GM21360 (cell line): Measurements from ENCODE around the gene ACOD1.
"Not testable (repeated sequence)": the region's sequence is repeated elsewhere in the genome, so short reads cannot be mapped to it uniquely, and the experiment has no call there.

Experiments
- ATAC-seq: cut with Tn5 transposase; IDR thresholded peaks from one replicate; pipeline ENCODE4 v1.9.1; 2021; ENCODE audit warnings: mild to moderate bottlenecking, moderate library complexity; ENCODE audit not compliant: unreplicated experiment

The ACOD1 gene

GRCh38 chr13:76948149-76948548 lies at the start of gene ACOD1:
Gene ACOD1, plus strand, starts transcription at chr13:76948511. Its CDS starts 48 bp downstream, at chr13:76948559.
- no peak for ATAC-seq

GRCh38 chr13:76899066-76899465 lies 49.2 kb upstream of the ACOD1 start:
- ATAC-seq: not testable (repeated sequence)

- ATAC-seq: peak; percentile 94
Observed at GRCh38 chr13:76903544-76904162, 44.7 kb upstream of the ACOD1 start.

- no peak for ATAC-seq
Observed at GRCh38 chr13:76904507-76904906, 43.8 kb upstream of the ACOD1 start.

- ATAC-seq: no peak
Observed at GRCh38 chr13:76912476-76912875, 35.8 kb upstream of the ACOD1 start.

GRCh38 chr13:76913898-76914297 lies 34.4 kb upstream of the ACOD1 start:
- no peak for ATAC-seq

- ATAC-seq: no peak
Observed at GRCh38 chr13:76917095-76917494, 31.2 kb upstream of the ACOD1 start.

GRCh38 chr13:76917755-76918481 lies 30.4 kb upstream of the ACOD1 start:
- not testable (repeated sequence) for ATAC-seq

- ATAC-seq: no peak
Observed at GRCh38 chr13:76921516-76921915, 26.8 kb upstream of the ACOD1 start.

GRCh38 chr13:76925115-76925514 lies 23.2 kb upstream of the ACOD1 start:
- no peak for ATAC-seq

GRCh38 chr13:76927955-76928354 lies 20.4 kb upstream of the ACOD1 start:
- ATAC-seq: no peak

- no peak for ATAC-seq
Observed at GRCh38 chr13:76928456-76928855, 19.9 kb upstream of the ACOD1 start.

GRCh38 chr13:76929320-76929719 lies 19.0 kb upstream of the ACOD1 start:
- no peak for ATAC-seq

GRCh38 chr13:76929851-76930374 lies 18.4 kb upstream of the ACOD1 start:
- no peak for ATAC-seq

- ATAC-seq: no peak
Observed at GRCh38 chr13:76932076-76932475, 16.2 kb upstream of the ACOD1 start.

- no peak for ATAC-seq
Observed at GRCh38 chr13:76934671-76935070, 13.6 kb upstream of the ACOD1 start.

- ATAC-seq: no peak
Observed at GRCh38 chr13:76936763-76937162, 11.5 kb upstream of the ACOD1 start.

GRCh38 chr13:76937281-76937820 lies 11.0 kb upstream of the ACOD1 start:
- no peak for ATAC-seq

- ATAC-seq: no peak
Observed at GRCh38 chr13:76939215-76939614, 9.1 kb upstream of the ACOD1 start.

GRCh38 chr13:76942363-76942762 lies 5.9 kb upstream of the ACOD1 start:
- no peak for ATAC-seq

- no peak for ATAC-seq
Observed at GRCh38 chr13:76943646-76944045, 4.7 kb upstream of the ACOD1 start.

- no peak for ATAC-seq
Observed at GRCh38 chr13:76944456-76944855, 3.9 kb upstream of the ACOD1 start.
